ENCODE measurements around the gene ADAM15.

GRCh38 chr1:155110826-155111225, 59.7 kb downstream of the ADAM15 start:
- TF ChIP-seq CTCF (IDR thresholded peaks at IDR 0.05), result no peak
- TF ChIP-seq TAF1 (IDR thresholded peaks at IDR 0.05; ENCODE audit: borderline replicate concordance, low read depth, low read length), result no peak
- no peak for TF ChIP-seq POLR2AphosphoS5 (IDR thresholded peaks at IDR 0.05; ENCODE audit: low read depth, low read length)
- TF ChIP-seq CHD2 (IDR thresholded peaks at IDR 0.05; ENCODE audit: low read length, partially characterized antibody), result no peak
- TF ChIP-seq SMC3 (IDR thresholded peaks at IDR 0.05; ENCODE audit: low read depth, low read length), result no peak
- no peak for TF ChIP-seq YY1 (IDR thresholded peaks at IDR 0.05; ENCODE audit: low read depth)
- TF ChIP-seq, protein P1, sequence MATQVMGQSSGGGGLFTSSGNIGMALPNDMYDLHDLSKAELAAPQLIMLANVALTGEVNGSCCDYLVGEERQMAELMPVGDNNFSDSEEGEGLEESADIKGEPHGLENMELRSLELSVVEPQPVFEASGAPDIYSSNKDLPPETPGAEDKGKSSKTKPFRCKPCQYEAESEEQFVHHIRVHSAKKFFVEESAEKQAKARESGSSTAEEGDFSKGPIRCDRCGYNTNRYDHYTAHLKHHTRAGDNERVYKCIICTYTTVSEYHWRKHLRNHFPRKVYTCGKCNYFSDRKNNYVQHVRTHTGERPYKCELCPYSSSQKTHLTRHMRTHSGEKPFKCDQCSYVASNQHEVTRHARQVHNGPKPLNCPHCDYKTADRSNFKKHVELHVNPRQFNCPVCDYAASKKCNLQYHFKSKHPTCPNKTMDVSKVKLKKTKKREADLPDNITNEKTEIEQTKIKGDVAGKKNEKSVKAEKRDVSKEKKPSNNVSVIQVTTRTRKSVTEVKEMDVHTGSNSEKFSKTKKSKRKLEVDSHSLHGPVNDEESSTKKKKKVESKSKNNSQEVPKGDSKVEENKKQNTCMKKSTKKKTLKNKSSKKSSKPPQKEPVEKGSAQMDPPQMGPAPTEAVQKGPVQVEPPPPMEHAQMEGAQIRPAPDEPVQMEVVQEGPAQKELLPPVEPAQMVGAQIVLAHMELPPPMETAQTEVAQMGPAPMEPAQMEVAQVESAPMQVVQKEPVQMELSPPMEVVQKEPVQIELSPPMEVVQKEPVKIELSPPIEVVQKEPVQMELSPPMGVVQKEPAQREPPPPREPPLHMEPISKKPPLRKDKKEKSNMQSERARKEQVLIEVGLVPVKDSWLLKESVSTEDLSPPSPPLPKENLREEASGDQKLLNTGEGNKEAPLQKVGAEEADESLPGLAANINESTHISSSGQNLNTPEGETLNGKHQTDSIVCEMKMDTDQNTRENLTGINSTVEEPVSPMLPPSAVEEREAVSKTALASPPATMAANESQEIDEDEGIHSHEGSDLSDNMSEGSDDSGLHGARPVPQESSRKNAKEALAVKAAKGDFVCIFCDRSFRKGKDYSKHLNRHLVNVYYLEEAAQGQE (IDR thresholded peaks at IDR 0.05; ENCODE audit: low read depth, low read length), result no peak
- no peak for TF ChIP-seq NFIC (IDR thresholded peaks at IDR 0.05; ENCODE audit: borderline replicate concordance)
- no peak for TF ChIP-seq EZH2phosphoT487 (IDR thresholded peaks at IDR 0.05; ENCODE audit: borderline replicate concordance, low read depth)
- TF ChIP-seq RFX5 (IDR thresholded peaks at IDR 0.05; ENCODE audit: low read length), result no peak
- TF ChIP-seq RCOR1 (IDR thresholded peaks at IDR 0.05; ENCODE audit: low read length), result no peak
- no peak for TF ChIP-seq GABPA (IDR thresholded peaks at IDR 0.05; ENCODE audit: low read depth)
- TF ChIP-seq RAD21 (IDR thresholded peaks at IDR 0.05; ENCODE audit: low read length), result no peak
- no peak for TF ChIP-seq PBX3 (IDR thresholded peaks at IDR 0.05)

Measured in SK-N-SH (cell line).